NT2/D1 (cell line): ENCODE data around the gene PEX10.

Experiments
- SUZ12 ChIP-seq: IDR thresholded peaks from 2 replicates; pipeline ENCODE4 v1.6.1; 2011; ENCODE audit not compliant: insufficient read length, insufficient read depth; ENCODE audit errors: extremely low read depth
- YY1 ChIP-seq: IDR thresholded peaks from 2 replicates; pipeline ENCODE4 v1.6.1; 2011; ENCODE audit not compliant: insufficient read length, insufficient read depth
- ZNF274 ChIP-seq: IDR thresholded peaks from 2 replicates; pipeline ENCODE4 v1.6.1; 2011; ENCODE audit warnings: mild to moderate bottlenecking, low read depth, low read length

- TF ChIP-seq YY1: no peak
- TF ChIP-seq ZNF274: no peak
- no peak for TF ChIP-seq SUZ12
Observed at GRCh38 chr1:2454227-2454626, 41.9 kb upstream of the PEX10 start.
